GM12872 (cell line): ENCODE data around the gene FRMPD4.

Source experiments
- CTCF ChIP-seq: IDR thresholded peaks from 3 replicates; pipeline ENCODE4 v1.5.1; 2011; ENCODE audit warnings: low read depth, mild to moderate bottlenecking, low read length, moderate library complexity; ENCODE audit not compliant: insufficient read depth

The FRMPD4 gene

GRCh38 chrX:12159799-12160198, 21.5 kb downstream of the FRMPD4 start:
- no peak for TF ChIP-seq CTCF

- no peak for TF ChIP-seq CTCF
Observed at GRCh38 chrX:12162420-12162819, 24.1 kb downstream of the FRMPD4 start.

- TF ChIP-seq CTCF: no peak
Observed at GRCh38 chrX:12170755-12171154, 32.5 kb downstream of the FRMPD4 start.

- no peak for TF ChIP-seq CTCF
Observed at GRCh38 chrX:12174358-12174757, 36.1 kb downstream of the FRMPD4 start.

GRCh38 chrX:12197030-12197429, 58.8 kb downstream of the FRMPD4 start:
- no peak for TF ChIP-seq CTCF

- TF ChIP-seq CTCF: no peak
Observed at GRCh38 chrX:12206413-12206812, 68.1 kb downstream of the FRMPD4 start.

- TF ChIP-seq CTCF: no peak
Observed at GRCh38 chrX:12210196-12210815, 72.0 kb downstream of the FRMPD4 start.
